ENCODE results near the gene AHSP. TPM values are rescaled to one million over a fixed set of nuclear protein-coding genes. Genes with fewer than 3 reads are reported as not detected.
"Not testable (repeated sequence)": the region's sequence is repeated elsewhere in the genome, so short reads cannot be mapped to it uniquely, and the experiment has no call there.

The AHSP gene
- total RNA-seq, 1 donor from 2014 or later = not detected

DNA sequence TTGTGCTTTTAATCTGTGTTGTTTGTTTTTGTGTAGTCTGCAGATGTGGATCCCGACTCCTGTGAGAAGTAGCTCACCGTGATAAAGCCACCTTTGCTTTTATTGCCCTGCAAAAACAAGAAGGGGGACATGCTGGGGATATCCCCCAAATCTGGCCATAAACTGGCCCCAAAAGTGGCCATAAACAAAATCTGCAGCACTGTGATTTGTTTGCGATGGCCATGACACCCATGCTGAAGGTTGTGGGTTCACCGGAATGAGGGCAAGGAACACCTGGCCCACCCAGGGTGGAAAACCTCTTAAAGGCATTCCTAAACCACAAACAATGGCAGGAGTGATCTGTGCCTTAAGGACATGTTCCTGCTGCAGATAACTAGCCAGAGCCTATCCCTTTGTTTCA, 15.1 kb downstream of the AHSP start:
- Mint-ChIP-seq H3K9me3 (peaks cover 26% of the 10 kb centered on the region), H3K4me3 (ENCODE audit: low read depth) (no peak overlapping the region), H3K4me1 (ENCODE audit: low read depth) (no peaks in the 10 kb centered on the region), H3K27me3 (ENCODE audit: low read depth) (peaks cover 19% of the 10 kb centered on the region), H3K27ac (no peak overlapping the region), H3K36me3 (ENCODE audit: low read depth) (no peaks in the 10 kb centered on the region)
- DNase-seq (ENCODE audit: low spot score) = no peak
- intact Hi-C loops (cut with micrococcal nuclease) = no loop called here

DNA sequence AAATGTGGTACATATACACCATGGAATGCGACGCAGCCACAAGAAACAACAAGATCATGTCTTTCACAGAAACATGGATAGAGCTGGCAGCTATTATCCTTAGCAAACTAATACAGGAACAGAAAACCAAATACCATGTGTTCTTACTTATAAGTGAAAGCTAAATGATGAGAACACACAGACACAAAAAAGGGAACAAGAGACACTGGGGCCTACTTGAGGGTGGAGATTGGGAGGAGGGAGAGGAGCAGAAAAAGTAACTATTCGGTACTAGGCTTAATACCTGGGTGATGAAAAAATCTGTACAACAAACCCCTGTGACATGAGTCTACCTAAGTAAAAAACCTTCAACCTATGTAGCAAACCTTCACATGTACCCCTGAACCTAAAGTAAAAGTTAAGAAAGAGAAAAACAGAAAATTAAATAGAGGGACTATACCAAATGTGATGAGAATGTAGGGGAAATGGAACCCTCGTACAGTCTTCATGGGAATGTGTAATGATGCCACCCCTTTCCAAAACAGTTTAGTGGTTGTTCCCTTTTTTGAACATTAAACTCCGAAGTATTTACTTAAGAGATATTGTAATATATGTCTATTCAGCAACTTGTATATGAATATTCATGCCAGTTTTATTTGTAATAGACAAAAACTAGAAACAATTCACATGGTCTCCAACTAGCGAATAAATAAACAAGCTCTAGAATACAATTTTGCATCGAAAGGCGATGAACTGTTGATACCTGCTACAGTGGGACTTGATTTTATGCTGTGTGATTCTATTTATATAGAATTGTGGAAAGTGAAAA, 33.9 kb downstream of the AHSP start:
- Mint-ChIP-seq H3K4me1 (ENCODE audit: low read depth) (no peaks in the 10 kb centered on the region), H3K4me3 (ENCODE audit: low read depth) (no peak overlapping the region), H3K9me3 (no peaks in the 10 kb centered on the region), H3K27me3 (ENCODE audit: low read depth) (peaks cover 2% of the 10 kb centered on the region), H3K27ac (no peak overlapping the region), H3K36me3 (ENCODE audit: low read depth) (no peaks in the 10 kb centered on the region)
- intact Hi-C loops (cut with micrococcal nuclease) = no loop called here
- DNase-seq (ENCODE audit: low spot score) = no peak

DNA sequence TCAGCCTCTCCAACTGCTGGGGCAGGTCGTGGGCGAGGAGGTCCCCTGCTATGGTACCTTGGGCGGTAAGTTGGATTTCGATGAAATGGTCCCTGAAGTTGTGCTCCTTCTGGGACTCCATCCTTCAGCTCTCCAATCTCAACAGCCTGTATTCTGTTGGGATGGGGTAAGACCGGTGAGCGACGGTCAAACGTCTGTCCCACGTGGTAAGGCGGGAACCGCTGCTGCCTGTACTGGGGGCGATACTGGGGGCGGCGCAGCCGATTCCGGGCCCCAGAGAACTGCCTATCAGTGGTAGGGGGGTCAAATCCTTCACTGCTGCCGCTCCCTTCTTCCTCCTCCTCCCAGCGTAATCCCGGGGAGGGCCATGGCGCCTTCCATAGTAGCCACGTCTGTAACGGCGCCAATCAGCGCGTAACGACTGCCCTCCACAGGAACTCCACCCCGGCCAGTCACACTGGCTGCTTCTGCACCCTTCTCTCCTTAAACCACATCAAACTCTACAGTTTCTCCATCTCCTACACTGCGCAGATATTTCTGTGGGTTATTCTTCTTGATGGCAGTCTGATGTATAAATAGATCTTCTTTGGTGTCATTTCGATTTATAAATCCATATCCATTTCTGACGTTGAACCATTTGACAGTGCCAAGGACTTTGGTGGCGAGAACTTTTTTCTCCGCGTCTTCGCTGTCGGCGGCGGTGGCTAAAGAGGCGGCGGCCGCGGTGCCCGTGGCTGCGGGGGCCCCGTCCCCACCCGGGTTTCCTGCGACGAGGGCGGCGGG, 41.1 kb downstream of the AHSP start:
- Mint-ChIP-seq H3K27ac (no peak overlapping the region), H3K9me3 (peaks cover 27% of the 10 kb centered on the region), H3K27me3 (ENCODE audit: low read depth) (peaks cover 33% of the 10 kb centered on the region), H3K4me3 (ENCODE audit: low read depth) (no peak overlapping the region), H3K36me3 (ENCODE audit: low read depth) (peaks cover 3% of the 10 kb centered on the region), H3K4me1 (ENCODE audit: low read depth) (peaks cover 1% of the 10 kb centered on the region)
- intact Hi-C loops (cut with micrococcal nuclease) = no loop called here
- no peak for DNase-seq (ENCODE audit: low spot score)

DNA sequence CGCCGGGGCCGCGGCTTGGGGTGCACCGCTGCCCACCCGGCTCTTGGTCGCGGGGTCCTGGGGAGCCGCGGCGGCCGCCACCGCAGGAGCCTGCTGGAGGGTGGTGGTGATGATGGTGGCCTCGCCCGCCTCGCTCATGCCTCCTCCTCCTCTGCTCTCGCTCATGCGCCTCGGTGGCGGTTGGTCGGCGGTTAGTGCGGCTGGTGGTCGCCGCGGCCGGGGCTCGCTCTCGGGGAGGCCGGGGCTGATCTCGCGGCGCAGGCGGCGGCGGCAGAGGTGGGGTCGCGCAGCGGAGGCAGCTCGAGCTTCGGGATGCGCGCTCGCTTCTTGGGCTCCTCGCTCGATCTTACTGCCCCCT, 41.6 kb downstream of the AHSP start:
- Mint-ChIP-seq H3K9me3 (peaks cover 32% of the 10 kb centered on the region), H3K27ac (no peak overlapping the region), H3K36me3 (ENCODE audit: low read depth) (peaks cover 3% of the 10 kb centered on the region), H3K4me3 (ENCODE audit: low read depth) (no peak overlapping the region), H3K27me3 (ENCODE audit: low read depth) (peaks cover 33% of the 10 kb centered on the region), H3K4me1 (ENCODE audit: low read depth) (peaks cover 1% of the 10 kb centered on the region)
- intact Hi-C loops (cut with micrococcal nuclease) = no loop called here
- no peak for DNase-seq (ENCODE audit: low spot score)

DNA sequence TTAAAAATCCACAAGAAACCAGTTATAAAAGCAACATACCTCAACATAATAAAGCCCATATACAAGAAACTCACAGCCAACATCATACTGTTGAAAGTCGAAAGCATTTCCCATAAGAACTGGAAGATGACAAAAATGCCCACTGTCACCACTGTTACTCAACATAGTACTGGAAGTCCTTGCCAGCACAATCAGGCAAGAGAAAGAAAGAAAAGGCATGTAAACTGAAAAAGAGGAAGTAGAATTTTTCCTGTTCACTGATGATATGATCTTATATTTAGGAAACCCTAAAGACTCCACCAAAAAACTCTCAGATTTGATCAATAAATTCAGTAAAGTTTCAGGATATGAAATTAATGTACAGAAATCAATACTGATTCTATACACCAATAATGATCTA, 45.1 kb downstream of the AHSP start:
- H3K27ac Mint-ChIP-seq = no peak overlapping the region
- DNase-seq (ENCODE audit: low spot score) = no peak
- peaks cover 1% of the 10 kb centered on the region for H3K4me1 Mint-ChIP-seq (ENCODE audit: low read depth)
- intact Hi-C loops (cut with micrococcal nuclease) = no loop called here
- peaks cover 3% of the 10 kb centered on the region for H3K36me3 Mint-ChIP-seq (ENCODE audit: low read depth)
- H3K27me3 Mint-ChIP-seq (ENCODE audit: low read depth) = peaks cover 23% of the 10 kb centered on the region
- H3K4me3 Mint-ChIP-seq (ENCODE audit: low read depth) = no peak overlapping the region
- H3K9me3 Mint-ChIP-seq = peaks cover 44% of the 10 kb centered on the region

DNA sequence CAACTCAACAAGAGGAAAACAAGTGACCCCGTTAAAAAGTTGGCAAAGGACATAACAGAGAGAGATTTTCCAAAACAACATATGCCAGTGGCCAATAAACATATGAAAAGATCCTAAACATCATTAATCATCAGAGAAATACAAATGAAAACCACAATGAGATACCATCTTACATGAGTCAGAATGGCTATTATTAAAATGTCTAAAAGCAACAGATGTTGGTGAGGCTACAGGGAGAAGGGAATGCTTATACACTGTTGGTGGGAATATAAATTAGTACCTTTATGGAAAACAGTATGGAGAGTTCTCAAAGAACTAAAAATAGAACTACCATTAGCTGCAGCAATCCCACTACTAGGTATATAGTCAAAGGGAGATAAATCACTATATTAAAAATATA, 46.5 kb downstream of the AHSP start:
- H3K4me1 Mint-ChIP-seq (ENCODE audit: low read depth); H3K4me3 Mint-ChIP-seq (ENCODE audit: low read depth); DNase-seq (ENCODE audit: low spot score); H3K36me3 Mint-ChIP-seq (ENCODE audit: low read depth); intact Hi-C loops (cut with micrococcal nuclease); H3K27ac Mint-ChIP-seq: not testable (repeated sequence)
- Mint-ChIP-seq H3K27me3 (ENCODE audit: low read depth) (peaks cover 14% of the 10 kb centered on the region), H3K9me3 (peaks cover 55% of the 10 kb centered on the region)

DNA sequence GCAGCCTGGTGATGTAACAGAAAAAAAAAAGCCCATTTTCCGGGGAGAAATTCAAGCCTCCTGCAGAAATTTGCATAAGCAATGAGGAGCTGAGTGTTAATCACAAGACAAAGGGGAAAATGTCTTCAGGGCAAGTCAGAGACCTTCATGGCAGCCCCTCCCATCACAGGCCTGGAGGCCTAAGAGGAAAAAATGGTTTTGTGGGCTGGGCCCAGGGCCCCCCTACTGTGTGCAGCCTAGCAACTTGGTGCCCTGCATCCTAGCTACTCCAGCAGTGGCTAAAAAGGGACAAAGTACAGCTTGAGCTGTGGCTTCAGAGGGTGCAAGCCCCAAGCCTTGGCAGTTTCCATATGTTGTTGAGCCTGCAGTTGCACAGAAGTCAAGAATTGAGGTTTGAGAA, 49.7 kb downstream of the AHSP start:
- Mint-ChIP-seq H3K36me3 (ENCODE audit: low read depth) (no peaks in the 10 kb centered on the region), H3K9me3 (peaks cover 55% of the 10 kb centered on the region), H3K4me3 (ENCODE audit: low read depth) (no peak overlapping the region), H3K4me1 (ENCODE audit: low read depth) (no peaks in the 10 kb centered on the region), H3K27ac (no peak overlapping the region), H3K27me3 (ENCODE audit: low read depth) (no peaks in the 10 kb centered on the region)
- intact Hi-C loops (cut with micrococcal nuclease) = no loop called here
- DNase-seq (ENCODE audit: low spot score) = no peak

Other genes starting within 250 kb of the AHSP start
- 56.2 and 56.9 TPM in 2 replicates for gene ITGAX, start 172.7 kb upstream of the AHSP start, total RNA-seq
- gene ITGAD, start 134.6 kb upstream of the AHSP start, total RNA-seq = 0.18 and 0.21 TPM in 2 replicates
- gene COX6A2, start 99.5 kb upstream of the AHSP start, total RNA-seq = not detected in 2 replicates
- 0.27 and 0.41 TPM in 2 replicates for gene ZNF843, start 85.1 kb upstream of the AHSP start, total RNA-seq
- gene ARMC5, start 68.4 kb upstream of the AHSP start, total RNA-seq = 10.5 and 10.6 TPM in 2 replicates
- 1.2 and 1.7 TPM in 2 replicates for gene TGFB1I1, start 55.7 kb upstream of the AHSP start, total RNA-seq
- not detected in 2 replicates for gene SLC5A2, start 44.8 kb upstream of the AHSP start, total RNA-seq
- 41.2 and 43.8 TPM in 2 replicates for gene RUSF1, start 19.5 kb upstream of the AHSP start, total RNA-seq

Data from activated T-helper 2 cell treated with anti-CD3 and anti-CD28 coated beads, Interferon-gamma antibody, Interleukin-2, Interleukin-4, amounts not matched to agents 10 μg/mL and 5 μg/mL and 100 μg/mL, durations not matched to agents 14 hours and 24 hours and 36 hours (primary cell).